Right forelimb (tissue), 1 donor: ENCODE measurements around the gene ENDOG.
"Not testable (repeated sequence)": the region's sequence is repeated elsewhere in the genome, so short reads cannot be mapped to it uniquely, and the experiment has no call there.

Experiments
- DNase-seq: peaks from one replicate; pipeline ENCODE4 v3.0.0-alpha.2; 2018

The ENDOG gene

DNA sequence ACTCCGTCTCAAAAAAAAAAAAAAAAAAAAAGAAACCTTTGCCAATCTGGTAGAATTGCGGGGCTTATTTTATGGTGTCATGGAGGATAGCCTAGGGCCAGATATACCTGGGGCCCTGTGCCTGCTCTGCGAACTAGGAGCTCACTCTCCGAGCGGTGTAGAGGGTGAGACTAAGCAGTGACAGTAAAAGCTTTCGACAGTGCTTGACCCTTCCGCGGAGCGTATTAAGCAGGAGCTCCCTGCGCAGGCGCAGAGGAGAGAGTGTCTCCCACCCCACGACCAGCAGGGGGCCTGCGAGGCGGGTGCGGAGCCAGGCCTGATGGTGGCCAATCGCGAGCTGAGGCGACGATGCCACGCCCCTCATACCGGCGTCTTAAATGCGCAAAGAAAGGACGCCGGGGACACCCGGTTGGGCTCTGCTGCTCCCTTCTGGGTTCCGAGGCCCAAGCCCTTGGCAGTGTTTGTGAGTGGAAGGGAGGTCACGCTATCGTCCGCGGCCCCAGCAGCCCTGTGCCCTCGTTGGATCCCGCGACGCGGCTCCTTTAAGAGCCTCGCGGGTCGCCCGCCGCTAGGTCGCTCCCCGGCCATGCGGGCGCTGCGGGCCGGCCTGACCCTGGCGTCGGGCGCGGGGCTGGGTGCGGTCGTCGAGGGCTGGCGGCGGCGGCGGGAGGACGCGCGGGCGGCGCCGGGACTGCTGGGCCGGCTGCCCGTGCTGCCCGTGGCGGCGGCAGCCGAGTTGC lies at the start of gene ENDOG:
Gene ENDOG, plus strand, starts transcription at position 402 of the 740 bp plus-strand sequence. Its CDS starts 185 bp downstream, at position 587.
- peak; percentile 98 for DNase-seq

DNA sequence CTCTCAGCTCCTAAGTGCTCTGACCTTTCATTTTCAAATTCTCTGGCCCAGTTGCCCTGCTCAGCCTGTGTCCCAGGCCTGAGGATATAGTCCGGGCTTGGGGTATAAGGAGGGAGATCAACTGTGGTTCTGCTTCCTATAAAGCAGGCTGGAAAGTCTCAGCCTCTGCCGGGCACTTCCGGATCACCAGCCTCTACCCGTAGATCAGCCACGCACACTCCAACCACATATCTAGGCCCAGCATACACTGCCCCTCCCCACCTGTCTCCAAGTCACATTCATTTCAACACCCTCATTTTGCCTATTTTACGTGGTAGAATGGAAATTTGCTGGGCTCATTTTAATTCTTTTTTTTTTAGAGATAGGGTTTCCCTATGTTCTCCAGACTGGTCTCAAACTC lies 49.7 kb upstream of the ENDOG start:
- no peak for DNase-seq

DNA sequence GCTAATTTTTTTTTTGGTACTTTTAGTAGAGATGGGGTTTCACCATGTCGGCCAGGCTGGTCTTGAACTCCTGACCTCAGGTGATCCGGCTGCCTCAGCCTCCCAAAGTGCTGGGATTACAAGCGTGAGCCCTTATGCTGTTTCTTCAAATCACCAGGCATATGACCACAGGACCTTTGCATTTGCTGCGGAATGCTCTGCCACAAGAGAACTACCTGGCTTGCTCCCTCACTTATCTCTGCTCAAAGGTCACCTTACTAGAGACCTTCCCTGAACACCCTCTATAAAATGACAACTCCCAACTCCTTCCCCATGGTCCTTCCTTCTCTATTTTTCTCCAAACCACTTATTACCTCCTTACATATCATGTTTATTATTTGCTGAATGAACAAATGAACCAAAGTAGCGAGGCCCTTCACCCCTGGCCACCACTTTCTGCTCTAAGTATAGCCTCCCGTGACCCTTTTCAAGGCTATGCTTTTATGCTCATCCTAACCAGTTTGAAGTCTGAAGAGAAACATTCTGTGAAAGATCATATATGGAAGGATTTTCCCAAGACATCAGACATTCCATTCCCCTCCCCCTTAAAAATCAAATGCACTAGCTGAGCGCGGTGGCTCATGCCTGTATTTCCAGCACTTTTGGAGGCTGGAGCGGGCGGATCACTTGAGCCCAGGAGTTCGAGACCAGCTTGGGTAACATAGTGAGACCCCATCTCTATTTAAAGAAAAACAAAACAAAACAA lies 47.8 kb upstream of the ENDOG start:
- DNase-seq, result no peak

DNA sequence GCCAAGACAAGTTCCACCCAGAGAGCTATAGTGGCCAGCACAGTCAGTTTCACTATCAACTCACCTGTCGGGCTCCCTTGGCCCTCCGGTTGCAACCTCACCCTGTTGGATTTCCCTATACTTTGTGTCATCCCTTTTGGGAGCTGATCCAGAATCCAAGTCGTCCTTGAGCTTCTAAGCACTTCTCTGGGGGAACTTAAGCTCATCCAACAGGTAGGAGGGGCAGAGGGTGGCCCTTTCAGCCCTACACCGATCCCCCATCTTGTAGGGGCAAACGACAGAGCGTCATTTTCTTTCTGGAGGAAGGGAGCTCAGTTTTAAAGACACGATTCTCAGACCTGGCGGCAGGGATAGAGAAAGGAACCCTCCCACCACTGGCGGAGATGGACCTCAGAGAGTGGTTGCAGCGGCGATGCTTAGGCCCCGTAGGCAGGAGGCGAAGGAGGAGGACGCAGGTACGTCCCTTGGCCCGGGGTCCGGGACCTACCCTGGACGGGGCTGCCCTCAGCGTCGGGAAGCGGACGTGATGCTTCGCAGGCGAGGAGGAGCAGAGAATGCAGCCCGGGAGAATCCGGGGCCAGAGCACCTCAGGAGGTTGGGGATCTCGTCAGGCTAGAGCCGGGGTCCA lies 47.1 kb upstream of the ENDOG start:
- no peak for DNase-seq

DNA sequence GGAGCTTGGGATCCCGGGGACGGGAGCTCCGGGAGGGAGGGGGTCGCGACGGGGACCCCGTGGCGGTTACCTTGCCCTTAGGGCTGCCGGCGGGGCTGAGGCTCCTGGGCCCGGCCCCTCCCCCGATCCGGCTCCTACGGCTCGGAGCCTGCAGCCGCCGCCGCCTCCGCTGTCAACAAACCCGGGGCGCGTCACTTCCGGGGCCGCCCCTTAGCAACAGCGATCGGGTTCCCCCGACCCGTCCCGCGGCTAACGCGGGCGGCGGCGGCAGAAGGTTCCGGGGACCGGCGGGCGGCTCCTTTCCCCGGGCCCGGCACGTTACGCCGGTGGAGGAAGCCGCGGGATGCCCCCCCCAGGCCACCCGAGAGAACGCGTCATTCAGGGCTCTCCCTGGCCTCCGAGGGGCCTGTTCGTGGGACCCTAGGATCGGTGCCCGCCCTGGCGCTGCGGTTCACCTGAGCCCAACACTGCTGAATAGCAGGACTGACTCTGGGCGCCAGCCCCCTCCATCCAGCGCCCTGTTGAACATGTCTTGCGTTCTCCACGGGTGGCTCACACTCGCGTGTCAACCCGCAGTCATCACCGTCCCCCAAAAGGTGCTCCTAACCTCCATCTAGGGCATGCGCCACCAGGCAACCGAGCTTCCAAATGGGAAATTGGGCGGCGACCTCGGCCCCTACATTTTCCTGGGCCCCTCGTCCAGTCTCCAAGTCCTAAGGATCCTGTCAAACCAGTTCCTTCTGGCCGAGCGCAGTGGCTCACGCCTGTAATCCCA lies 46.4 kb upstream of the ENDOG start, which contains the start of gene ZER1:
Gene ZER1, minus strand, starts transcription at position 183 of the 775 bp plus-strand sequence. CDS start 16,362 bp downstream, outside the sequence.
- peak; percentile 96 for DNase-seq

DNA sequence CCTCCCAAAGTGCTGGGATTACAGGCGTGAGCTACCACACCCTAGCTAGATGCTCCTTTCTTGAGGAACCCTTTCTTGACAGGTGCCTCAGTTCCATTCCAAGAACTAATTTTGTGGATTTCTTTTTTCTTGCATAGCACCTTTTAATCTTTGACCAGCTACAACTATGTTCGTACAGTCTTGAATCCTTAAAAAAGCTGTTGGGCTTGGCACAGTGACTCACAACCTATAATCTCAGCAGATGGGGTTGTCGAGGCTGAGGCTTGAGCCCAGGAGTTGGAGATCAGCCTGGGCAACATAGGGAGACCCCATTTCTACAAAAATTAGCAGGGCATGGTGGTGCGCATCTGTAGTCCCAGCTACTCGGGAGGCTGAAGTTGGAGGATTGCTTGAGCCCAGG lies 45.3 kb upstream of the ENDOG start:
- no peak for DNase-seq

DNA sequence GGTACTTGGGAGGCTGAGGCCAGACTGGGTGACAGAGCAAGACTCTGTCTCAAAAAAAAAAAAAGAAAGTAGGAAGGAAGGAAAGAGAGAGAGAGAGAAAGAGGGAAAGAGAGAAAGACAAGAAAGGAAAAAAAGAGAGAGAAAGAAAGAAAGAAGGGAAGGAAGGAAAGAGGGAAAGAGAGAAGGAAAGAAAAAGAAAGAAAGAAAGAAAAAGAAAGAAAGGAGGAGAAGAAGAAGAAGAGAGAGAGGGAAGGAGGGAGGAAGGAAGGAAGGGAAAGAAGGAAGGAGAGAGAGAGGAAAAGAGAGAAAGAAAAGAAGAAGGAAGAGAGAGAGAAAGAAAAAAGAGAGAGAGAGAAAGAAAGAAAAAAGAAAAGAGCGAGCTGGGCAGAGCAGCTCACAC lies 43.5 kb upstream of the ENDOG start:
- no peak for DNase-seq

DNA sequence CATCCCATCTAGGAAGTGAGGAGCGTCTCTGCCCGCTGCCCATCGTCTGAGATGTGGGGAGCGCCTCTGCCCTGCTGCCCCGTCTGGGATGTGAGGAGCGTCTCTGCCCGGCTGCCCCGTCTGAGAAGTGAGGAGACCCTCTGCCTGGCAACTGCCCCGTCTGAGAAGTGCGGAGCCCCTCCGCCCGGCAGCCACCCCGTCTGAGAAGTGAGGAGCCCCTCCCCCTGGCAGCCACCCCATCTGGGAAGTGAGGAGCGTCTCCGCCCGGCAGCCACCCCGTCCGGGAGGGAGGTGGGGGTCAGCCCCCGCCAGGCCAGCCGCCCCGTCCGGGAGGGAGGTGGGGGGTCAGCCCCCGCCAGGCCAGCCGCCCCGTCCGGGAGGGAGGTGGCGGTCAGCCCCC lies 38.2 kb upstream of the ENDOG start:
- DNase-seq, result not testable (repeated sequence)

DNA sequence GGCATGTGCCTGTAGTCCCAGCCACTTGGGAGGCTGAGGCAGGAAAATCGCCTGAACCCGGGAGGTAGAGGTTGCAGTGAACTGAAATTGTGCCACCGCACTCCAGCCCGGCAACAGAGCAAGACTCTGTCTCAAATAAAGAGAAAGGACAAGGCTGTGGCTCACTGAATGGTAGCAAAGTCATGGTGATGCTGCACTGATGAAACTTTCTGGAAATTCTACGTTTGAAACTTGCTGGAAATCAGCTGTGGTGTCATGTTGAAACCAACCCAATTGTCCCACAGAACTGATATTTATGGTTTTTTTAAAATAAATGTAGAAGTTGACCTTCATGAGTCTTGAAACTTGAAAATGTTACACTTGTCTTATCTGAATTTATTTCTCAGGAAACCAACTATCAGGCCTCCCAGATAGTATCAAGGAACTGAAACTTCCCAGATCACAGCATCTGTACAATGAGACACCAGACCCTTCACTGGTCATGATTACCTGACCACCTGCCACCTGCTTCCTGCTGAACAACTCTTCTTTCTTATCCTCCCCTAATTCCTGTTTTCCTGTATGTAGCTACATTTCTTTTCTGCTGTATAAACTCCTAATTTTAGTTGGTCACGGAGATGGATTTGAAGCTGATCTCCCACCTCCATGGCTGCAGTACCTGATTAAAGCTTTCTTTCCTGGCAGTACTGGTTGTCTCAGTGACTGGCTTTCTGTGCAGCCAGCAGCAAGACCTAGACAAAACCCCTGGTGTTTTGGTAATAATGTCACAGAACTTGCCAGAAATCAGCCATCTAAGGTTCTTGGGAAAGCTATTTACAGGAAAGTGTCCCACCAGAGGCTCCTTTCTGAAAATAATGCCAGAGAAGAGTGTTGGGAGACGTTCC lies 36.9 kb upstream of the ENDOG start:
- no peak for DNase-seq

DNA sequence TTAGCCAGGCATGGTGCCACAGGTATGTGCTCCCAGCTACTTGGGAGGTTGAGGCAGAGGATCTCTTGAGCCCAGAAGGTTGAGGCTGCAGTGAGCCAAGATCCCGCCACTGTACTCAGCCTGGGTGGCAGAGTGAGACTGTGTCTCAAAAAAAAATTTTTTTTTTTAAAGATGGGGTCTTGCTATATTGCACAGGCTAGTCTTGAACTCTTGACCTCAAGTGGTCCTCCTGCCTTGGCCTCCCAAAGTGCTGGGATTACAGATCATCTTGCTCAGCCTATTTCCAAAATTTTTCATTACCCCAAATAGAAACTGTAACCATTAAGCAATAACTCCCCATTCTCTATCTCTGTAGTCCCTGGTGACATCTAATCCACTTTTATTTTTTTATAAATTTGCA lies 35.6 kb upstream of the ENDOG start:
- DNase-seq, result no peak

DNA sequence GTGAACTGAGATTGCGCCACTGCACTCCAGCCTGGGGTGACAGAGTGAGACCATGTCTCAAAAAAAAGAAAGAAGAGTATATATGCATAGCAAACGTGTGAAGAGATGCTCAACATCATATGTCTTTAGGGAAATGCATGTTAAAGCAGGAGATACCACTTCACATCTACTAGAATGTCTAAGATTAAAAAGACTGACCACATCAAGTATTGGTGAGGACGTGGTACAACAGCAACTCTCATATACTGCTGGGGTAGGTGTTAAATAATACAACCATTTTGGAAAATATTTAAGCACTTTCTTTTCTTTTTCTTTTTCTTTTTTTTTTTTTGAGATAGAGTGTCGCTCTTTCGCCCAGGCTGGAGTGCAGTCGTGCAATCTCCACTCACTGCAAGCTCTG lies 32.9 kb upstream of the ENDOG start:
- no peak for DNase-seq

DNA sequence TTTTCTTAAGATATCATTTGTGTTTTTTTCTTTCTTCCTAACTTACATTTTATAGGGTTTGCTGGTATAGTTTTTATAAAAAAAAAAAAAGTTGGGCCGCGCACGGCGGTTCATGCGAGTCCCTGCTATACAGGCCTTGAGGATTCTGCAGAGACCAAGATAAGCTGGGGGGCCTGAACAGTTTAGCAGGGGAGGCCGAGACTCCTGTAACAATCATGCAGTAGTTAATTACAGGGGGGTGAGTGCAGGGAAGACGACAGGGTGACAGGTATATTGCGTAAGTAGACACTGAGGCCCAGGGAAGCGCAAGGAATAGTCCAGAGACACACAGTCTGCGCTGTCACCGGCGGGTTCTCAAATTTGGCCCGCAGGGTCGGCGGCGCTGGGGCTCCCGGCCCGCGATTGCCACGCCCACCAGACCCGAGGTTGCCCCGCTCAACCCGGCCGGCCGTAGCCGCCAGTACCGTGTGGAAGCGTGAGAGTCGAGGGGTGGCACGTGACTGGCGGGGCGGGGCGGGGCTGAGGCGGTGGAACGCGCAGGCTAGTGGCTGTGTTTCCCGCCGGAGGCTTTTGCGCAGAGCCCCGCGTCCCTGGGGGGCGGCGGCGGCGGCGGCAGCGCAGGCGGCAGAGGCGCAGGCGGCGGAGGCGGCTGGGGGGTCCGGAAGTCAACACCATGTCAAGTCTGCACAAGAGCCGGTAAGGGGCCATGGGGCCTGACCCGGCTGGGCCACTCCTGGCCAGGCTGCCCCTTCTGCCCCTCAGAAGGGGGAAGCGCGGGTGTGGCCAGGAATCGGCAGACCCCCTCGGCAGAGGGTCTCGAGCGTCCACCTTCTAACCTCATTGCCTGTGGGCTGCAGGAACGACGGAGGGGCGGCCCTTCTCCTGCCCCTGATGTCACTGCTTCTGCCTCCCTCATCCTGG lies 31.4 kb upstream of the ENDOG start, which contains the start of gene TBC1D13:
Gene TBC1D13, plus strand, starts transcription at position 573 of the 921 bp plus-strand sequence. Its CDS starts 101 bp downstream, at position 674.
- DNase-seq, result peak; percentile 93

DNA sequence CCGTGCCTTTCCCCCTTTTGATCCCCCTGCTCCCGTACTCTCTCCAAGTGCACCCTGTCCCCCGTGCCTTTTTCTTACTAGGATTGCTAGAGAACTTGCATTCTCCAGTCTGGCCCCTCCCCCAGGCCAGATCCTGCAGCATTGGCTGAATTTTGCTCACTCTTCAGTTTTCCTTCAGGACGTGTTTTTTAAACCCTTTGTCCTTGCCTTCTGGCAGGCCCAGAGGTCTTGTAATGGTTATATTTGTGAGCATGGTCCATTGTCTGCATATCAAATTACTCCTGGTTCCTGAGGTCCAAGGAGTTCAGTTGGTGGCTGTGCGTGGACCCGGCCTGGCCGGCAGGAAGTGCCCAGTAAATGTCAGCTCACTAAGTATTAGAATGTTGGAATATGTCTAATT lies 30.6 kb upstream of the ENDOG start:
- no peak for DNase-seq

DNA sequence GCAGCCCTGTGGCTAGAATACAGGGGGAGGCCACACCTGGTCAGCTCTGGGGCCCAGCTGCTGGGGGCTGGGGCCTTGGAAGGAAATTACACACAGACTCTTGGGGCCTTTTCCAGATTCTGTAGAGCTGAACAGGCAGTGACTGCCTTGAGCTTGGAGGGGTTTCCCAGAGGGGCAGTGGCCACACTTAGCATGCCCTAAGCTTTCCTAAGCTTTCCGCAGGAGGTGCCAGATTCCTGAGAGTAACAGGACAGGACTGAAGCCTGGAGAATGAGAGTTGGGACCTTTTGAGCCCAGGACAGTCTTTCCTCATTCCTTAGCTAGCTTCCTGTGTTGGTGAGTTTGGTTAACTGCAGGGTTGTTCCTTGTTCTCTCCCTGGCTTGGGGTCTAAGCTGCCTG lies 29.9 kb upstream of the ENDOG start:
- no peak for DNase-seq

DNA sequence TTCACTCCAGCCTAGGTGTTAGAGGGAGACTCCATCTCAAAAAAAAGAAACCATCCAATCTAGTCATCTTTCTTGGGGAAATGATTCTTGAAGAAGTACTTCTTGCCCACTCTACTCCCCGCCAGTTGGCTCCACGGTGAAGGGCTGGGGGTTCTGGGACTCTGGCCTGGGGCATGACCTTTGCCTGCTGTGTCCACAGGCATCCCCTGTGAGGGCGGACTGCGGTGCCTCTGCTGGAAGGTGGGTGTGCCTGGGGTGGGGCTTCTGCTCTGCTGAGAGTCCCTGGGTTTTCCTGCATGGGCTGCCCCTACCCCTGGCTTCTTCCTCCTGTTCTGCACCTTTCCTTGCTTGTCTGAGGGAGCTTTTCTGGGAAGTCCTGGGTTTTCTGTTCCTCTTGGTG lies 27.8 kb upstream of the ENDOG start:
- DNase-seq, result no peak

DNA sequence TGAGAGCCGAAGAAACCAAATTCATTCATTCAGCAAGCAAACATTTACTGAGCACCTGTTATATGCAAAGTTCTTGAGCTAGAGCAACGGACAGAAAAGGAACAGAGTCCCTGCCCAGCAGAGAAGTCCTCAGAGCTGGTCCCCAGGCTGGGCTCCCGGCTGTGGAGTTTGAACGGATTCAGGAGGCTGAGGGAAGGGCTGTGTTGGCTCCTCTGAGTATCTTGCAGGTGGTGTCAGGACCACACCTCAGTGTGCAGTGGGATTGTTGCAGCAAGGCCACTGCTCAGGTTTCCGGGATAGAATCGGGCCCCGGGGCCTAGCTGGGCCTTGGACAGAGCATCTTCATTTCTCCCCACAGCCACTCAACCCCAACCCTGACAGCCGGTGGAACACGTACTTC lies 26.2 kb upstream of the ENDOG start:
- DNase-seq, result no peak

DNA sequence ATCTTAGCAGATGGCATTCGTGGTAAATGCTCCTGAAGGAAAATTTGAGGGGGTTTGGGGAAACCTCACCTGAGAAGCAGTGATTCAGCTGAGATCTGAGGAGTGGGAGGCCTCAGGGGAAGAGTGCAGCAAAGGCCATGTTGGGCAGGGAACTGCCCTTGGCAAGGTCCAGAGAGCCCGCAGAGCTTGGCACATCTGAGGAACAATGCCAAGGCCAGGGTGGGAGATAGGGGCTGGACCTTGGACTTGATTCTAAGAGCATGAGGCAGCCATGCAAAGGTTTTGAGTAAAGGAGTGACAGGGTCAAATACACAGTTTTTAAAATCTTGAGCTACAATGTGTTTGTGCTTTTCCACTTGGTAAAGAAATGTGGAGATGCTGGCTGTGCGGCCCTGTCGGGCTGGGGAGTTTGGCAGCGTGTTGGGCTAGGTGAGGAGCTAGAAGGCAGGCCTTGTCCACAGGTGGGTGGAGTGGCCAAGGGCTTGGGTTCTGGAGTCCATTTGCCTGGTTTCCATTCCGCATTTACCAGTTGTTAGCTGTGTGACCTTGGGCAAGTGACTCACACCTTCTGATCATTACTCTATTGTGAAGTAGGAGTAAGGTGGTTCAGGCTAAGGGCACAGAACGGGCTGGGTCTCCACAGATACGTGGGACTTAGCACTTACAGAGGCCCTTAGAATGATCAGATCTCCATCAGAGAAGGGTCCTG lies 25.2 kb upstream of the ENDOG start:
- no peak for DNase-seq

DNA sequence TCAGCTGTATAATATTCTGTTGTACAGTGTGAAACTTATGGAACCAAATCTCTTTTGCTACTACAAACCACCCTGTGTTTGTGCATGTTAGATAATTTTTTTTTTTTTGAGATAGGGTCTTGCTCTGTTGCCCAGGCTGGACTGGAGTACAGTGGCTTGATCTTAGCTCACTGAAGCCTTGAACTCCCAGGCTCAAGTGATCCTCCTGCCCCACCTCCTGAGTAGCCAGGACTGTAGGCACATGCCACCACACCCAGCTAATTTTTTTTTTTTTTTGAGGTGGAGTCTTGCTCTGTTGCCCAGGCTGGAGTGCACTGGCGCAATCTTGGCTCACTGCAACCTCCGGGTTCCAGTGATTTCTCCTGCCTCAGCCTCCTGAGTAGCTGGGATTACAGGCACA lies 23.3 kb upstream of the ENDOG start:
- DNase-seq, result not testable (repeated sequence)

DNA sequence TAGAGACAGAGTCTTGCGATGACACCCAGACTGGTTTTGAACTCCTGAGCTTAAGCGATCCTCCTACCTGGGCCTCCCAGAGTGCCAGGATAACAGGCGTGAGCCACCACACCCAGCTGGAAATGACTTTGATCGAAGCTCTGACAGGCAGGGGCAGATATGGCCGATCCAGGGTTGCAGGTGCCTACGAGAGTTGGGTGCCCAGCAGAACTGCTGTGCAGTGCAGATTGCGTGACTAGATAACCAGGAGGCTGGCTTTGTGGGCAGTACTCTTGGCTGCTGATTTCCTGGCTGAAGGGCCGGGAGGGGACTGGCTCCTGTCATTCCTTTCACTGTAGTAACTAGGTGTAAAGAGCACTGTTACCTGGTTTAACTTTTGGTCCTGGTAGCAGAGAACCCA lies 19.4 kb upstream of the ENDOG start:
- DNase-seq, result no peak

DNA sequence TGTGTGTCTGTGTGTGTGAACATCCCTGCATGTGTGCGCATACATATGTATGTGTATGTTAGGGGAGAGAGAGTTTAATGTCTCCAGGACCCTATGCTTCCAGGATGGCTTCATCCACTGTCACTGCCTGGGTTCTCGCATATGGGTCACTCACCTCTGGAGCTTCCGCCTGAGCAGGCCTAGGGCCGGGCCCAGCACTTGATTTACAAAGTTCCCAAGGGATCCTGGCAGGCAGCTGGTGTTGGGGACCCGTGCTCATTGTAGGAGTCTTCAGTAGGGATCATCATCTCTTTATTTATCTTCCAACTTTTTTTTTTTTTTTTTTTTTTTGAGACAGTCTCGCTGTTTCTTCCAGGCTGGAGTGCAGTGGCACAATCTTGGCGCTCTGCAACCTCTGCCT lies 18.2 kb upstream of the ENDOG start:
- DNase-seq, result no peak
